HG03342 (cell line): ENCODE results near the gene FGF11.

Experiments used
- ATAC-seq: cut with Tn5 transposase; IDR thresholded peaks from one replicate; pipeline ENCODE4 v1.9.1; 2021; ENCODE audit warnings: mild to moderate bottlenecking, moderate library complexity; ENCODE audit not compliant: unreplicated experiment

FGF11 gene

GRCh38 chr17:7429722-7430121 lies 9.6 kb upstream of the FGF11 start:
- no peak for ATAC-seq

- ATAC-seq: no peak
Measured at GRCh38 chr17:7431231-7431630, 8.1 kb upstream of the FGF11 start.

GRCh38 chr17:7432296-7432695 lies 7.0 kb upstream of the FGF11 start:
- ATAC-seq: no peak

- no peak for ATAC-seq
Measured at GRCh38 chr17:7435676-7436555, 3.4 kb upstream of the FGF11 start.

DNA sequence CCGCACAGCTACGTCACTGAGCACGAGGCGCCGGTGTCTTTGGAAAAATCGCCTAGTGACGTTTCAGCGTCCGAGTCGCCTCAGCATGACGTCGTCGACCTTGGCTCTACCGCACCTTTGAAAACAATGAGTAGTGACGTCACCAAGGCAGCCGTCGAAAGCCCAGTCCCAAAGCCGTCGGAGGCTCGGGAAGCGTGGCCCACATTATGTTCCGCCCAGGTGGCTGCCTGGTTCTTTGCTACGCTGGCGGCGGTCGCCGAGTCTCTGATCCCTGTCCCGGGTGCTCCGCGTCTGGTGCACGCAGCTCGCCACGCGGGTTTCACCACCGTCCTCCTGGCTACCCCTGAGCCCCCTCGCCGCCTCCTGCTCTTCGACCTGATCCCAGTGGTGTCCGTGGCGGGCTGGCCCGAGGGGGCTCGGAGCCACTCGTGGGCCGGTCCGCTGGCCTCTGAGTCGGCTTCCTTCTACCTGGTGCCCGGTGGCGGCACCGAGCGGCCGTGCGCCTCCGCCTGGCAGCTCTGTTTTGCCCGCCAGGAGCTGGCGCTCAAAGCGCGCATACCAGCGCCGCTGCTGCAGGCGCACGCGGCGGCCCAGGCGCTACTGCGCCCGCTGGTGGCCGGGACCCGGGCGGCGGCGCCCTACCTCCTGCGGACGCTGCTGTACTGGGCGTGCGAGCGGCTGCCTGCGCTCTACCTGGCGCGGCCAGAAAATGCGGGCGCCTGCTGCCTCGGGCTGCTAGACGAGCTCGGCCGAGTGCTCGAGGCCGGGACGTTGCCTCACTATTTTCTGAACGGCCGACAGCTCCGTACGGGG lies 2.5 kb upstream of the FGF11 start:
- no peak for ATAC-seq

DNA sequence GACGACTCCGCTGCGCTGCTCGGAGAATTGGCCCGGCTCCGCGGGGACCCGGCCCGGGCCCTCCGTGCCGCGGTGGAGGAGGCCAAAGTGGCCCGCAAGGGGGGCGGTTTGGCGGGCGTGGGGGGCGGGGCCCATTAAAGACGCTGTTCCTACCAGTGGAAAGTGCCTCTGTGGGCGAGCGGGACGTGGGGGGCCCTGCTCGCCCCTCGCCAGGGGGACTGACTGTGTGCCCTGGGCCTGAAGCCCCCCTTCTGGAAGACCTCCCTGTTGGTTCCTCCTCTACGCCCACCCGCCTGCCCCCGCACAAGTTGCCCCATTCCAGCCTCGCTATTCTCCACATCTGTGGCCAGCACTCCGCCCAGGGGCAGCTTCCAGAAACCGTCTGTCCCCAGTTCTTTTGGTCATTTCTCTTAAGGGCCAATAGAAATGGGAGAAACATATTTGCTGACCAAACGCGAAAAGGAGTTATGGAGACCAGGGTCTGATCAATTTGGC lies 1.9 kb upstream of the FGF11 start:
- no peak for ATAC-seq

DNA sequence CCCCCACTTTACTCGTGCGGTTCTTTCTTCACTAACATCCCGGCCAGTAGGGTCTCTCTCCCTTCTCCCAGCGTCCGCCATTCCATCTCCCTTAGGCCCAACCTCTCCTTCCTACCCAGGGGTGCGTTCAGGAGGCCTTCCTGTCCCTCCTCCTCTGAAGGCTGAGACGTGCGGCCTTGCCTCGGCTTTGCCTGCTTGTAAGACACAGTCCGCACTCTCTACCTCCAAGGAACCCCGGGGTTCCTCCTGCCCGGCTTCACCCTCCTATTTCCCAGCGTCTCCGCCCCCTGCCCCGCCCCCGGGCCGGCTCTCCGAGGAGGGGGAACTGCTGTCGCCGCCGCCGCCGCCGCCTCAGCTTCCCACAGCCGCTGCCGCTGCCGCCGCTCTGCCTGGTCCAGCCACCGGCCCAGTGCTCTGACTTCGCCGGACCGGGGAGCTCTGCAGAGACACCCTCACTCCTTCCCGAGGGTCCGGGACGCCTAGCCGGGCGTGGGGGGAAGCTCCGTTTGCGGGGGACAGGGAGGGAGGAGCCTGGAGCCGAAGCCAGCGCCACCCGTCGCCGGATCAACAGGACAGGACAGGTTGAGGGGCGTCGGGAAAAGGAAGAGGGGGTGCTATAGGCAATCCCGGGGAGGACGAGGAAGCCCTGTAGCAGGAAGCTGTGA lies 1.2 kb upstream of the FGF11 start:
- ATAC-seq: no peak

DNA sequence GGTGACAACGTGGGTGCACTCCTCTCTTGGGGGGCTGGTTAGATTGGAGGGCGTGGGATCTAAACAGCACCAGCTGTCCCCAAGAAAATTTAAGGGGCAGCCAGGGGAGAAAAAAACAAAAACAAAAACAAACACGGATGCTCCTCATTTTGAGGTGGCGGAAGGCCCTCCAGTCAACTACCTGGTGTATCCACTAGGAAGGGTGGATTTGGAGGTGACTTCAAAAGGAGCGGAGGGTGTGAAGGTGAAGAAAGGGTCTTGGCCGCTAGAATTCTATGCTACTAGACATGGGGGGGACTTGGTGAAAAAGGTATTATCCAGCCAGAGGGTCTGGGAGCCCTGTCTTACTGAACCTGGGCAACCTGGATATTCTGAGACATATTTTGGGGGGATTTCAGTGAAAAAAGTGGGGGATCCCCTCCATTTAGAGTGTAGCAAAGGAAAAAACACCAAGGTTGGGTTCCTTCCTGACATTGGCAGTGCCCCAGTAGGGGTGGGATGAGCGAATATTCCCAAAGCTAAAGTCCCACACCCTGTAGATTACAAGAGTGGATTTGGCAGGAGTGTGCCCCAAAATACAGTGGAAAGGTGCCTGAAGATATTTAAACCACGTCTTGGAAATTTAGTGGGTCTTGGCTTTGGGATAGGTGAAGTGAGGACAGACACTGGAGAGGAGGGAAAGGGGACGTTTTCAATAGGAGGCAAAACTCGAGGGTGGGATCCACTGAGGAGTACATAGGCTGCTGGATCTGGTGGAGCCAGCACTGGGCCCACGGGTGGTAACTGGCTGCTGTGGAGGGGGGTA lies 454 bp upstream of the FGF11 start:
- no peak for ATAC-seq

DNA sequence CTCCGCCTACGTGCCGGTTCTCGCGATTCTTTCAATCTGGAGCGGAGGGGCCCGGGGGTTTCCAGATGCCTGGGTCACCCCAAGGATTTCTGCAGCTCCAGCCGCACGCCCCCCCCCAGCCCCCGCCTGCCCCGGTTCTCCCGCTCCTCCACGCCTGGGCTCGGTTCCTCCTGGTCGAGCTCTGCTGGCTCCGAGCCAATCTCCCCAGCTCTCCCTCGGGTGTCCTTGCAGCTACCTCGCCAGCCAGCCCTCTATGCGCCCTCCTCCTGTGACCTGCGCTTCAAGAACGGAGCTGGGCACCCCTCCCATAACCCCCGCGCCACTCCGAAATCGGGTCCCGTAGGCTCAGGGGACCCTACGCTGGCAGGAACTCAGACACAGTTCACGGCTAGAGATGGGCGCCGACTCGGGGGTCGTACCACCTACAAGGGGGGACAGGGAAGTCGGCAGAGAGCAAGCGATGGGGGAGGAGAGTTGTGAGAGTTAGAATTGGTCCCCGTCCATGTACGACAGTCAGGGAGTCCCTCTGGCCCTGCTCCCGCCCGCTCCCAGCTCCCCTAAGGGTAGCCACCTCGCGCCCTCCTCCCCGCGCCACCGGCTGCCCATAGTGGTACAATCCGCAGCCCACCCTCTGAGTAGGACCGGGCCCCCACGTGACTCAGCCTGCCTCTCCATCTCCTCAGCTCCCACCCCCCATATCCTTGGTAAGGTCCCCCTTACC lies 961 bp downstream of the FGF11 start:
- ATAC-seq: no peak

GRCh38 chr17:7440834-7441195 lies 1.5 kb downstream of the FGF11 start:
- ATAC-seq: no peak

- ATAC-seq: no peak
Measured at GRCh38 chr17:7441266-7441665, 2.0 kb downstream of the FGF11 start.

GRCh38 chr17:7442142-7442541 lies 2.8 kb downstream of the FGF11 start:
- no peak for ATAC-seq

GRCh38 chr17:7443499-7444485 lies 4.5 kb downstream of the FGF11 start:
- no peak for ATAC-seq

DNA sequence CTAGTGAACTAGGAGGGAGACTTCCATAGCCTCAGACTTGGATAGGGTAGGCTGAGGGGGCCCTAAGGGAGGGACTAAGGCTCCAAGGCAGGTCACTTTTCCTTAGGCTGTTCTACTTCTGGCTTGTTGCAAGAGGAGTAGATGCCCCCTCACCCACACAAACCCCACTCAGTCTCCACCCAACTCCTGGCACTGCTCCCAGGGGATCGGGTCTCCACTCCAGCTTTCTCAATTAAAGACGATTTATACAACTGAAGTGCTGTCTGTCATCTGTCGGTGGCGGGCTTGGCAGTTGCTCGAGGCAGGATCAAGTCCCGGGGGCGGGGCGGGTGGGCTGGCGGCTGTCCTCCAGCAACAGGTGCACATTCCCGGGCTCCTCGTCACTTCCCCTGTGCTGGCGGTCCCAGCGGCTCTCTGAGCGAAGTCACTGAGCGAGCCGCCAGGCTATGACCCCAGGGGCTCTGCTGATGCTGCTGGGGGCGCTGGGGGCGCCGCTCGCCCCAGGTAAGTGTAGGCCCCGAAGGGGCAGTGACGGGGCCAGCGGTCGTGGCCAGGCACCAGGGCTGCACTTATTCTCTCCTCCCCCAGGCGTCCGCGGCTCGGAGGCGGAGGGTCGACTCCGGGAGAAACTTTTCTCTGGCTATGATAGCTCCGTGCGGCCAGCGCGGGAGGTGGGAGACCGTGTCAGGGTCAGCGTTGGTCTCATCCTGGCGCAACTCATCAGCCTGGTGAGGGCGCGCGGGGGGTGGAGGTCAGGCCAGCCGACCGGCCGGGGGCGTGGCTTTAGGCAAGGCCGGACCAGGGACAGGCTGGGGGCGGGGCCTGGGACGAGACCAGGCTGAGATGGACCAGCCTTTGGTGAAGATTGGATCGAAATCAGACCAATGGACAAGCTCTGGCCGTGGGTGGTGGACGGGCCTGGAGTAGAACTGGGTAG lies 5.6 kb downstream of the FGF11 start, which contains the start of gene CHRNB1:
CHRNB1 (plus strand) TSS at position 380 of the 937 bp plus-strand sequence; CDS start at position 447, 67 bp downstream.
- ATAC-seq: no peak

GRCh38 chr17:7445619-7445968 lies 6.3 kb downstream of the FGF11 start:
- no peak for ATAC-seq

GRCh38 chr17:7448461-7448860 lies 9.1 kb downstream of the FGF11 start:
- ATAC-seq: no peak

GRCh38 chr17:7459961-7460545 lies 20.7 kb downstream of the FGF11 start:
- no peak for ATAC-seq
